ENCODE data around the gene CD209. TPM values are rescaled to one million over a fixed set of nuclear protein-coding genes. Genes with fewer than 3 reads are reported as not detected.

Gene CD209
- total RNA-seq, 2 experiments from 2014 or later = not detected

DNA sequence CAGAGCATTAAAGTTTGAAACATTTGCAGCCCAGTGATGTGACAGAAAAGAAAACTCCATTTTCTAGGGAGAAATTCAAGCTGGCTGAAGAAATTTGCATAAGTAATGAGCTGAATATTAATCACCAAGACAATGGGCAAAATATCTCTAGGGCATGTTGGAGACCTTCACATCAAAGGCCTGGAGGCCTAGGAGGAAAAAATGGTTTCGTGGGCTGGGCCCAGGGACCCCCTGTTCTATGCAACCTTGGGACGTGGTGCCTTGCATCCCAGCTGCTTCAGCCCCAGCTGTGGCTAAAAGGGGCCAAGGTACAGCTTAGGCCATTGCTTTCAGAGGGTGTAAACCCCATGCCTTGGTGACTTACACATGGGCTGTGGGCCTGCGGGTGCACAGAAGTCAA, 10.0 kb upstream of the CD209 start:
- intact Hi-C loops (cut with DNase I, micrococcal nuclease) = no loop called here
- Histone ChIP-seq H3K36me3 (ENCODE audit: insufficient read depth, low read length) (no peaks in the 10 kb centered on the region), H3K27me3 (ENCODE audit: control insufficient read depth in 1 of 2, insufficient read depth in 2 of 2, low read length in 2 of 2) (peaks cover 0 to 4% of the 10 kb centered on the region in 2 experiments), H3K9me3 (ENCODE audit: control insufficient read depth in 1 of 2, insufficient read depth in 1 of 2, low read length in 2 of 2) (peaks cover 21 to 36% of the 10 kb centered on the region in 2 experiments), H3K4me3 (ENCODE audit: low read length) (no peak overlapping the region), H3K4me1 (ENCODE audit: insufficient read depth, low read length) (no peaks in the 10 kb centered on the region), H3K27ac (ENCODE audit: low read depth in 1 of 2, low read length in 2 of 2) (no peak overlapping the region)
- Mint-ChIP-seq H3K9me3 (peaks cover 15% of the 10 kb centered on the region), H3K27ac (no peak overlapping the region), H3K4me3 (no peak overlapping the region), H3K36me3 (ENCODE audit: low read depth) (peaks cover 22% of the 10 kb centered on the region), H3K4me1 (ENCODE audit: low read depth) (no peaks in the 10 kb centered on the region), H3K27me3 (peaks cover 3% of the 10 kb centered on the region)
- POLR2A ChIA-PET = no interaction called here
- TF ChIP-seq, protein P1, sequence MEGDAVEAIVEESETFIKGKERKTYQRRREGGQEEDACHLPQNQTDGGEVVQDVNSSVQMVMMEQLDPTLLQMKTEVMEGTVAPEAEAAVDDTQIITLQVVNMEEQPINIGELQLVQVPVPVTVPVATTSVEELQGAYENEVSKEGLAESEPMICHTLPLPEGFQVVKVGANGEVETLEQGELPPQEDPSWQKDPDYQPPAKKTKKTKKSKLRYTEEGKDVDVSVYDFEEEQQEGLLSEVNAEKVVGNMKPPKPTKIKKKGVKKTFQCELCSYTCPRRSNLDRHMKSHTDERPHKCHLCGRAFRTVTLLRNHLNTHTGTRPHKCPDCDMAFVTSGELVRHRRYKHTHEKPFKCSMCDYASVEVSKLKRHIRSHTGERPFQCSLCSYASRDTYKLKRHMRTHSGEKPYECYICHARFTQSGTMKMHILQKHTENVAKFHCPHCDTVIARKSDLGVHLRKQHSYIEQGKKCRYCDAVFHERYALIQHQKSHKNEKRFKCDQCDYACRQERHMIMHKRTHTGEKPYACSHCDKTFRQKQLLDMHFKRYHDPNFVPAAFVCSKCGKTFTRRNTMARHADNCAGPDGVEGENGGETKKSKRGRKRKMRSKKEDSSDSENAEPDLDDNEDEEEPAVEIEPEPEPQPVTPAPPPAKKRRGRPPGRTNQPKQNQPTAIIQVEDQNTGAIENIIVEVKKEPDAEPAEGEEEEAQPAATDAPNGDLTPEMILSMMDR (IDR thresholded peaks at IDR 0.05) = no peak
- CTCF ChIA-PET = no interaction called here
- no peak for ATAC-seq (ENCODE audit: poor library complexity)
- no peak for DNase-seq

DNA sequence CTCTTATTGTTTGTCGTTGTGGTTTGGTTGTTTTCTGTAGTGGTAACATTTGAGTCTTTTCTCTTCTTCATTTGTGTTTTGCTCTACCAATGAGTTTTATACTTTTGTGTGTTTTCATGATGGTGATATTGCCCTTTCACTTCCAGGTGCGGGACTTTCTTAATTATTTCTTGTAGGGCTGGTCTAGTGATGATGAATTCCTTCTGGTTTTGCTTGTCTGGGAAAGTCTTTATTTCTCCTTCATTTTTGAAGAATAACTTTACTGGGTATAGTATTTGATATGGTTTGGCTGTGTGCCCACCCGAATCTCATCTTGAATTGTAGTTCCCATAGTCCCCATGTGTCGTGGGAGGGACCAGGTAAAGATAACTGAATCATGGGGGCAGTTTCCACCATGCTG, 8.9 kb upstream of the CD209 start:
- H3K36me3 ChIP-seq (ENCODE audit: insufficient read depth, low read length) = no peaks in the 10 kb centered on the region
- Mint-ChIP-seq H3K4me1 (ENCODE audit: low read depth) (peaks cover 3% of the 10 kb centered on the region), H3K4me3 (no peak overlapping the region), H3K27ac (no peak overlapping the region), H3K27me3 (peaks cover 6% of the 10 kb centered on the region), H3K9me3 (peaks cover 15% of the 10 kb centered on the region), H3K36me3 (ENCODE audit: low read depth) (peaks cover 22% of the 10 kb centered on the region)
- H3K27ac ChIP-seq (ENCODE audit: low read depth in 1 of 2, low read length in 2 of 2) = no peak overlapping the region
- DNase-seq (no peak), ATAC-seq (ENCODE audit: poor library complexity) (no peak)
- H3K9me3 ChIP-seq (ENCODE audit: control insufficient read depth in 1 of 2, insufficient read depth in 1 of 2, low read length in 2 of 2) = peaks cover 21 to 36% of the 10 kb centered on the region in 2 experiments
- POLR2A ChIA-PET = no interaction called here
- peaks cover 3% of the 10 kb centered on the region for H3K4me1 ChIP-seq (ENCODE audit: insufficient read depth, low read length)
- TF ChIP-seq, protein P1 (IDR thresholded peaks at IDR 0.05) = no peak
- H3K4me3 ChIP-seq (ENCODE audit: low read length) = no peak overlapping the region
- intact Hi-C loops (cut with DNase I, micrococcal nuclease) = no loop called here
- CTCF ChIA-PET = no interaction called here
- peaks cover 0 to under 1% of the 10 kb centered on the region in 2 experiments for H3K27me3 ChIP-seq (ENCODE audit: control insufficient read depth in 1 of 2, insufficient read depth in 2 of 2, low read length in 2 of 2)

DNA sequence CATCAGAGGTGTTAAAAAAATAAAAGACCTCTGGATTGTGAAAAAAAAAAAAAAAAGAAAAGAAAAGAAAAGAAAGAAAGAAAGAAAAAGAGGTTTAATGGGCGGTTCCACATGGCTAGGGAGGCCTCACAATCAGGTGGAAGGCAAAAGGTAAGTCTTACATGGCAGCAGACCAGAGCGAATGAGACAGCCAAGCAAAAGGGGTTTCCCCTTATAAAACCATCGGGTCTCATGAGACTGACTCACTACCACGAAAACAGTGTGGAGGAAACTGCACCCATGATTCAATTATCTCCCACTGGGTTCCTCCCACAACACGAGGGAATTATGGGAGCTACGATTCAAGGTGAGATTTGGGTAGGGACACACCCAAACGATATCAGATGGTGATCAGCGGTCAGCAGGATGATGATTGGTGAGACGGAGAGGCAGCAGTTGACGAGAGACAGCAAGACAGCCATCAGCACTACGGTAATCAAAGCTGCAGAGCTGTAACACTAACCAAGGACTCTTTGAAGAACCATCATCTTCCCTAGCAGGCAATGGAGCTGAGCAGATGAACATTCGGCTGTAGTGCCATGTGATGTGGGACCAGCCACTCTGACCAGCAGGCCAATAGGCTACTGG, 3.9 kb upstream of the CD209 start:
- Histone ChIP-seq H3K27me3 (ENCODE audit: control insufficient read depth in 1 of 2, insufficient read depth in 2 of 2, low read length in 2 of 2) (no peaks in the 10 kb centered on the region), H3K9me3 (ENCODE audit: control insufficient read depth in 1 of 2, insufficient read depth in 1 of 2, low read length in 2 of 2) (peaks cover 0 to 6% of the 10 kb centered on the region in 2 experiments), H3K4me3 (ENCODE audit: low read length) (no peak overlapping the region), H3K36me3 (ENCODE audit: insufficient read depth, low read length) (no peaks in the 10 kb centered on the region), H3K4me1 (ENCODE audit: insufficient read depth, low read length) (peaks cover 8% of the 10 kb centered on the region), H3K27ac (ENCODE audit: low read depth in 1 of 2, low read length in 2 of 2) (no peak overlapping the region)
- ATAC-seq (ENCODE audit: poor library complexity) (peak; percentile 65), DNase-seq (peak in 6 of 14 experiments; percentile 11 to 73 (median 28))
- CTCF ChIA-PET = interaction anchor here (0.7 kb wide), 1 partner anchor 19 kb away, joined by 3 read pairs; no protein-coding TSS in a partner anchor
- Mint-ChIP-seq H3K36me3 (ENCODE audit: low read depth) (peaks cover 4% of the 10 kb centered on the region), H3K27me3 (peaks cover 15% of the 10 kb centered on the region), H3K9me3 (peaks cover 5% of the 10 kb centered on the region), H3K4me3 (no peak overlapping the region), H3K27ac (peak overlapping the region; percentile 13), H3K4me1 (ENCODE audit: low read depth) (peaks cover 5% of the 10 kb centered on the region)
- intact Hi-C loops (cut with DNase I, micrococcal nuclease) = no loop called here
- POLR2A ChIA-PET = no interaction called here
- TF ChIP-seq, protein P1 (IDR thresholded peaks at IDR 0.05) = no peak

Data from CD4-positive, alpha-beta T cell (primary cell).